Measurements from ENCODE around the gene ADGRA1.

Gene ADGRA1

DNA sequence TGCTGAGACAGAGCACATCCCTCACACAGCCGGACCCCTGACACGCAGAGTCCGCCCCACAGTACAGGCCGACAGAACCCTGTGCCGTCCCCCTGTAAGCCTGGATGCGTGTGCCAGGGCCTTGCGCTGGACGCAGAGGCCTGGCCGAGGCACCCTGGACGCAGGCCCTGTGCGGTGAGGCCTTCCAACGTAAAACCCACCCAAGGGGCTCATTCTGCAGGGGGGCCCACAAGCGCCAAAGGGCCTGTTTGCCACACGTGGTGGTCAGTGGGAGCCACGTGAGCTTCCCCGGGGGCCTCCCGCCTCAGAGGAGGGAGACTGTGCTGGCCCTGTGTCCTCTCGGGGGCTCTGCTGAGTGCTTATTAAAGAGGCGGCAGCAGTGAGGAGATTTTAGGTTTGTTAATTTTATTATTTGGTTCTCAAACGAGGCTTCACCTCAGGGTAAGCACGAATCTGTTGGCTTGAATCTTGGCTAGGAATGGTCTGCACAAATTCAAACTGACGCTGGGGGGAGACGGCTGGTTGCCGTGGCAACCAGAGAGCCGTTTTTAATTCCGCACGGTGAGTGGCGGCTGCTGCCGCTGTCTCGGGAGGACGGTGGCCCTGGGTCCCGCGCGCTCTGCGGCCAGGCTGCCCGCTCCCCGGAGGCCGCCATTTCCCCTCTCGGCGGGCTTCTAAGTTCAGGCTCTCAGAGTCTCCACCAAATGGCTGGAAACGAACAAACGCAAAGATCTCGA lies 4.9 kb upstream of the ADGRA1 start:
- Histone ChIP-seq H3F3A (ENCODE audit: insufficient read depth, low read length) (no peaks in the 10 kb centered on the region), H4K20me1 (ENCODE audit: insufficient read depth, low read length) (no peaks in the 10 kb centered on the region), H2AFZ (ENCODE audit: low read length) (no peak overlapping the region), H3K27ac (ENCODE audit: low read length) (no peak overlapping the region), H3K9me2 (replicated peaks; ENCODE audit: insufficient read depth, low read length) (no peaks in the 10 kb centered on the region), H3K9me3 (replicated peaks; ENCODE audit: insufficient read depth, low read length) (no peaks in the 10 kb centered on the region), H3K4me2 (ENCODE audit: low read depth, low read length) (no peak overlapping the region), H3K79me2 (ENCODE audit: low read length) (no peaks in the 10 kb centered on the region), H3K9ac (ENCODE audit: low read length) (no peak overlapping the region), H3K4me3 (ENCODE audit: low read length) (no peak overlapping the region), H3K4me1 (ENCODE audit: low read length) (no peaks in the 10 kb centered on the region), H3K27me3 (replicated peaks; ENCODE audit: insufficient read depth, low read length) (peaks cover 24% of the 10 kb centered on the region), H3K36me3 (replicated peaks; ENCODE audit: insufficient read depth, low read length) (no peaks in the 10 kb centered on the region)
- TF ChIP-seq, protein P1, sequence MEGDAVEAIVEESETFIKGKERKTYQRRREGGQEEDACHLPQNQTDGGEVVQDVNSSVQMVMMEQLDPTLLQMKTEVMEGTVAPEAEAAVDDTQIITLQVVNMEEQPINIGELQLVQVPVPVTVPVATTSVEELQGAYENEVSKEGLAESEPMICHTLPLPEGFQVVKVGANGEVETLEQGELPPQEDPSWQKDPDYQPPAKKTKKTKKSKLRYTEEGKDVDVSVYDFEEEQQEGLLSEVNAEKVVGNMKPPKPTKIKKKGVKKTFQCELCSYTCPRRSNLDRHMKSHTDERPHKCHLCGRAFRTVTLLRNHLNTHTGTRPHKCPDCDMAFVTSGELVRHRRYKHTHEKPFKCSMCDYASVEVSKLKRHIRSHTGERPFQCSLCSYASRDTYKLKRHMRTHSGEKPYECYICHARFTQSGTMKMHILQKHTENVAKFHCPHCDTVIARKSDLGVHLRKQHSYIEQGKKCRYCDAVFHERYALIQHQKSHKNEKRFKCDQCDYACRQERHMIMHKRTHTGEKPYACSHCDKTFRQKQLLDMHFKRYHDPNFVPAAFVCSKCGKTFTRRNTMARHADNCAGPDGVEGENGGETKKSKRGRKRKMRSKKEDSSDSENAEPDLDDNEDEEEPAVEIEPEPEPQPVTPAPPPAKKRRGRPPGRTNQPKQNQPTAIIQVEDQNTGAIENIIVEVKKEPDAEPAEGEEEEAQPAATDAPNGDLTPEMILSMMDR (IDR thresholded peaks at IDR 0.05; ENCODE audit: low read length): no peak
- DNase-seq: no peak

DNA sequence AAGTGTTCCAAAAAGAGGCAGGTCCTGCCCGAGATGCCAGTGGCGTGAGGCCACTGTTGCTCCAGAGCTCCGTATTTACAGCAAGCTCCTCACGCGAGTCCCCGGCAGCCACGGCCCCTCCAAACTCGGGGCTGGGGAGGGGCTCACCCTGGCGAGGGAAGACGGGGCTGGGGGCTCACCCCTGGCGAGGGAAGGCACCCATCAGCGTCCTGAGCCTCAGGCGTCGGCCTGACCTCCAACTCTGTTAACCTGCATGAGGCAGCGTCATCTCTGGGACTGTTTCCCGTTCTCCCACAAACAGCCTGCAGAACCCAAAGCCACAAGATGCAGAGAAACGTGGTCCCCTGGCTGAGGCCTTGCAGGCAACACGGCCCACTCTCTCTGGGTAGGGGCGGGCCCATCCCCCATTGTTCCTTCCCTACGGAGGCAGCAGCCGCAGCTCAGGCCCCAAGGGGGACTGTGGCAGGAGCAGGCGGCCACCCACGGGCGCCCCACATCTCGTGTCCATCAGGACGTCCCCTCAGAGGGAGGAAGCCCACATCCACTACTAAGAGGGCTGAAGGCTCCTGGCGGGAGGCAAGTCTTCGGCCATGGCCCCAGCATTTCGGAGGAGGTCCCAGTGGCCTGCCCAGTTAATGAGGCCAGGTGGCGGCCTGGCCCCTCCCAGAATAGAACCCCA lies 4.2 kb upstream of the ADGRA1 start:
- H3K9ac ChIP-seq (ENCODE audit: low read length): no peak overlapping the region
- no peak overlapping the region for H2AFZ ChIP-seq (ENCODE audit: low read length)
- H4K20me1 ChIP-seq (ENCODE audit: insufficient read depth, low read length): no peaks in the 10 kb centered on the region
- peaks cover 24% of the 10 kb centered on the region for H3K27me3 ChIP-seq (replicated peaks; ENCODE audit: insufficient read depth, low read length)
- H3K4me3 ChIP-seq (ENCODE audit: low read length): no peak overlapping the region
- H3K4me1 ChIP-seq (ENCODE audit: low read length): no peaks in the 10 kb centered on the region
- DNase-seq: no peak
- H3K9me2 ChIP-seq (replicated peaks; ENCODE audit: insufficient read depth, low read length): no peaks in the 10 kb centered on the region
- no peak overlapping the region for H3K27ac ChIP-seq (ENCODE audit: low read length)
- H3F3A ChIP-seq (ENCODE audit: insufficient read depth, low read length): no peaks in the 10 kb centered on the region
- no peak for TF ChIP-seq EZH2 (optimal IDR thresholded peaks at IDR 0.05; ENCODE audit: low read depth, low read length)
- no peak for TF ChIP-seq EZH2phosphoT487 (IDR thresholded peaks at IDR 0.05; ENCODE audit: low read length)
- TF ChIP-seq, protein P1 (IDR thresholded peaks at IDR 0.05; ENCODE audit: low read length): no peak
- no peaks in the 10 kb centered on the region for H3K9me3 ChIP-seq (replicated peaks; ENCODE audit: insufficient read depth, low read length)
- H3K4me2 ChIP-seq (ENCODE audit: low read depth, low read length): no peak overlapping the region
- no peaks in the 10 kb centered on the region for H3K79me2 ChIP-seq (ENCODE audit: low read length)
- no peaks in the 10 kb centered on the region for H3K36me3 ChIP-seq (replicated peaks; ENCODE audit: insufficient read depth, low read length)

DNA sequence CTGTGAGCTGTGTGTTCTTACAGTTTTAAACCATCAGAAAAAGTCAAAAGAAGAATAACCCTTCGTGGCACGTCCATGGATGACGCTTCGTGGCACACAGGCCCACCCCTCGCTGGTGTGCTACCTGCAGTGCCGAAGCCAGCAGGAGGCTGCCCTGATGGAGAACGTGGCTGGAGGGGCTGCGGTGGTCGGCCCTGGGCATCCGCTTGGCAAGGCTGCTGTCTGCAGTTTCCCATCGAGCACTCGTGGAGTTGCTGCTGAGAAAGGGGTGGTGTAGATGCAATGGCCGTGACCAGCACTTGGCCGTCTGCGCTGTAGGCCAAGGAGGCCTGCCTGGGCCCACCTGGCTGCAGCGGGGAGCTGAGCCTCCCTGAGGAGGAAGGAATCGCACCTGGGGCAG lies 3.2 kb upstream of the ADGRA1 start:
- Histone ChIP-seq H3K9me3 (replicated peaks; ENCODE audit: insufficient read depth, low read length) (no peaks in the 10 kb centered on the region), H2AFZ (ENCODE audit: low read length) (no peak overlapping the region), H3K4me1 (ENCODE audit: low read length) (no peaks in the 10 kb centered on the region), H3K79me2 (ENCODE audit: low read length) (no peaks in the 10 kb centered on the region), H3K4me2 (ENCODE audit: low read depth, low read length) (no peak overlapping the region), H3K27me3 (replicated peaks; ENCODE audit: insufficient read depth, low read length) (peaks cover 24% of the 10 kb centered on the region), H4K20me1 (ENCODE audit: insufficient read depth, low read length) (no peaks in the 10 kb centered on the region), H3K27ac (ENCODE audit: low read length) (no peak overlapping the region), H3K4me3 (ENCODE audit: low read length) (no peak overlapping the region), H3K9ac (ENCODE audit: low read length) (no peak overlapping the region), H3K9me2 (replicated peaks; ENCODE audit: insufficient read depth, low read length) (no peaks in the 10 kb centered on the region), H3F3A (ENCODE audit: insufficient read depth, low read length) (no peaks in the 10 kb centered on the region), H3K36me3 (replicated peaks; ENCODE audit: insufficient read depth, low read length) (no peaks in the 10 kb centered on the region)
- no peak for TF ChIP-seq EZH2phosphoT487 (IDR thresholded peaks at IDR 0.05; ENCODE audit: low read length)
- no peak for TF ChIP-seq EZH2 (optimal IDR thresholded peaks at IDR 0.05; ENCODE audit: low read depth, low read length)
- TF ChIP-seq, protein P1 (IDR thresholded peaks at IDR 0.05; ENCODE audit: low read length): no peak
- no peak for DNase-seq

All from MM.1S (cell line).